HG03159 (cell line): ENCODE results near the gene ITGA1.
"Not testable (repeated sequence)": the region's sequence is repeated elsewhere in the genome, so short reads cannot be mapped to it uniquely, and the experiment has no call there.

Experiments
- ATAC-seq: cut with Tn5 transposase; IDR thresholded peaks from one replicate; pipeline ENCODE4 v1.9.1; 2021; ENCODE audit warnings: mild to moderate bottlenecking, moderate library complexity; ENCODE audit not compliant: unreplicated experiment

ITGA1 gene

DNA sequence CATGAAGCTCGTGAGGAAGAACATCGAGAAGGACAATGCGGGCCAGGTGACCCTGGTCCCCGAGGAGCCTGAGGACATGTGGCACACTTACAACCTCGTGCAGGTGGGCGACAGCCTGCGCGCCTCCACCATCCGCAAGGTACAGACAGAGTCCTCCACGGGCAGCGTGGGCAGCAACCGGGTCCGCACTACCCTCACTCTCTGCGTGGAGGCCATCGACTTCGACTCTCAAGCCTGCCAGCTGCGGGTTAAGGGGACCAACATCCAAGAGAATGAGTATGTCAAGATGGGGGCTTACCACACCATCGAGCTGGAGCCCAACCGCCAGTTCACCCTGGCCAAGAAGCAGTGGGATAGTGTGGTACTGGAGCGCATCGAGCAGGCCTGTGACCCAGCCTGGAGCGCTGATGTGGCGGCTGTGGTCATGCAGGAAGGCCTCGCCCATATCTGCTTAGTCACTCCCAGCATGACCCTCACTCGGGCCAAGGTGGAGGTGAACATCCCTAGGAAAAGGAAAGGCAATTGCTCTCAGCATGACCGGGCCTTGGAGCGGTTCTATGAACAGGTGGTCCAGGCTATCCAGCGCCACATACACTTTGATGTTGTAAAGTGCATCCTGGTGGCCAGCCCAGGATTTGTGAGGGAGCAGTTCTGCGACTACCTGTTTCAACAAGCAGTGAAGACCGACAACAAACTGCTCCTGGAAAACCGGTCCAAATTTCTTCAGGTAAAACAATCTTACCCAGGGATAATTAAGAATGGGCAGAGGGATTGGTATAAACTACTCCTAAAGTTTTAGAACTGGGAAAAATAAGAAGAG is 12.9 kb downstream of the ITGA1 start:
- ATAC-seq: peak; percentile 35

GRCh38 chr5:52801329-52801728 is 13.6 kb downstream of the ITGA1 start:
- ATAC-seq: no peak

GRCh38 chr5:52802272-52802973 is 14.7 kb downstream of the ITGA1 start:
- no peak for ATAC-seq

DNA sequence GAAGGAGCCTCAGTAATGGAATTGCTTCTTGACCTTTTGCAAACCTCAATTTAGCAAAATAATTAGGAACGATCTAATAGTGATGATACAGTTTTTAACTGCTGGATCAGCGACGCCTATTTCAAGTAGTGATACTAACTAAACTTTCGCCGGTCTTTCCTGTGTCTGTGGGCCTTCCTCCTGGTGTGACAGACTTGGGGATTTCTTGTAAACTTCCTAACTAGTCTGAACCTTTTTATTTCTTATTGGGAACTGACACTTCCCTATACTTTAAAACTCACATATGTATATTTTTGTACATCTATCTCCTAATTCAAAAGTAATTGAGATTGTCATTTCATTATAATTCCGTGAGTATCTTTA is 15.2 kb downstream of the ITGA1 start:
- no peak for ATAC-seq

GRCh38 chr5:52804387-52804791 is 16.7 kb downstream of the ITGA1 start:
- ATAC-seq: no peak

- ATAC-seq: no peak
These were observed 17.3 kb downstream of the ITGA1 start for GRCh38 chr5:52804981-52805380.

GRCh38 chr5:52805615-52806014 is 17.9 kb downstream of the ITGA1 start:
- ATAC-seq: no peak

DNA sequence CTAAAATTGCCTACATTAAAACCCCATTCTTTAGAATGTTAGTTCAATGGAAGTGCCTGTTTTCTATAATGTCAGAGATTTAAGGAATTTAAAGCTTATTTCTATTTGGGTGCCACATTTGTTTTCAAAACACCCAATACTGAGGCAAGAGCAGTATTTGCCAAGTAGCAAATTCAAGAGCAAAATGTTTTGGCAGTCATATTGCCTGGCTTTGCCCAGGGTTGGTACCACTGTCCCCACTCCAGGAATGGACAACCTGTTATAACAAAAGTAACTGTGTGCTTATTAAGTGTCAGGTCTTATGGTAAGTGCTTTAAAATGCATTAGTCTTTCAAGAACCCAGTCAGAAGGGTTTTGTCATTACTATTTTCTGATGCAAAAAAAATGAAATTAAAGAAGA is 19.3 kb downstream of the ITGA1 start:
- no peak for ATAC-seq

DNA sequence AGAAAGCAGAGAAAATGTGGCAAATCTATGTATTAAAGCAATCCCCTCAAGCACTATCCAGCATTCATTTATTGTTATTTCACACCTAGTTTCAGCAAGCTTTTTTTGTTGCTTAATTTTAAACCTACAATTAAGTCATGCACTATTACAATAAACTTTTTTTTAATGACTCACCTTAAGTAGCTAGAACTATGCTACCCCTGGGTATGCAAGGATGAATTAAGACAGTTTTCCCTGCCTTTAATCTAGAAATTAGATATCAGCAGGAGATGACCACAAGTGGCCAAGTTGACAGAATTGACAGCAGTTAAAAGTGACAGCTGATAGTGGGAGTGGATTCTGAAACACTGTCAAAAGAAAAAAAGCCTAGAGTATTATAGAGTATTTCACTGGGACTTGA is 20.0 kb downstream of the ITGA1 start:
- ATAC-seq: no peak

GRCh38 chr5:52808316-52808901 is 20.7 kb downstream of the ITGA1 start:
- no peak for ATAC-seq

- no peak for ATAC-seq
These were observed 22.2 kb downstream of the ITGA1 start for GRCh38 chr5:52809884-52810283.

GRCh38 chr5:52810426-52810825 is 22.7 kb downstream of the ITGA1 start:
- ATAC-seq: no peak

DNA sequence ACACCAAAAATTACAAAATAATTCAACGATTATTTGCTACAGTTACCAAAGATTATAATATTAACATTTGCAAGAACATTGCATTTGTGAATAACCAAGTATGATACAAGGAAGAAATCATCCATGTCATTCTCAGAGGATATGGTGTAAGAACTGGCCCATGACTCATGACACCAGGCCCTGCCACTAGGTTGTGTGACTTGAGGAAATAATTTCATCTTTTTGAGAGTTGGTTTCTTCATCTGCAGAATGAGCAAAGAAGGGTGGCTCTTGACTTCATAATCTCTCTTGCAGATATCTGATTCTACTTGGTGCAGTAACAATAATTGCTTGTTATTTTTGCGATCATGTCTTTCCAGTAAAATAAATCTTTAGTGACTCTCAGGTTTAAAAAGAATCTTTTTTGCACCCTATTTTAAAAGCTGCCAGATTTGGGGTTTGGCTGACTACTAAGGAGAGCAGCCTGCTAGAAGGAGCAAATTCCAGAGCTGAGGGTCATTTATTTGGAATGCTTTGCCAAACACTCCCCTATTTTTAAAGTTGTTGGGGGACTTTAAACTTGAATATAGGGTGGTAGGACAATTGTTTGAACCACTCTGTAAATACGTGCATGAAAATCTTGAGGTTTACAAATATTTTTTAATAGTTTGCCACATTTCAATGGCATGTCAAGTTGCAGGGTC is 23.5 kb downstream of the ITGA1 start:
- no peak for ATAC-seq

- no peak for ATAC-seq
These were observed 26.8 kb downstream of the ITGA1 start for GRCh38 chr5:52814352-52815148.

- ATAC-seq: no peak
These were observed 30.1 kb downstream of the ITGA1 start for GRCh38 chr5:52817818-52818217.

DNA sequence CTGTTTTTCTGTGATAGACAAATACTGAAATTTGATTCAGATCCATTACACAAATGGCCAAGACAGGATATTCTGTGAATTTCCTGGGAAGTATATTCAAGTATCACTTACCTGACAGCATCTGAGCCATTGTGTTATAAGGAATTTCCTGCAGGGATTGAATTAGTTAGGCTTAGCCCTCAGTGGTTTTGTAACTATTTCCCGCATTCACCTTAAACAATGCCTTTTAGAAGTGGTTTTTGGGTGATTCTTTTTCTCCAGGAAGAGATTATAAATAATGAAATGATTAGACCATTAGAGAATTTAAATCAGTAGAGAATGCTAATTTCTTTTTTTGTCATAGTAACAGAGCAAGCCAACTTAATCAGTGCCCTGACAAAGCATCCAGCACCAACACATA is 30.6 kb downstream of the ITGA1 start:
- no peak for ATAC-seq

- not testable (repeated sequence) for ATAC-seq
These were observed 31.1 kb downstream of the ITGA1 start for GRCh38 chr5:52818807-52819206.

- ATAC-seq: no peak
These were observed 34.2 kb downstream of the ITGA1 start for GRCh38 chr5:52821901-52822300.

DNA sequence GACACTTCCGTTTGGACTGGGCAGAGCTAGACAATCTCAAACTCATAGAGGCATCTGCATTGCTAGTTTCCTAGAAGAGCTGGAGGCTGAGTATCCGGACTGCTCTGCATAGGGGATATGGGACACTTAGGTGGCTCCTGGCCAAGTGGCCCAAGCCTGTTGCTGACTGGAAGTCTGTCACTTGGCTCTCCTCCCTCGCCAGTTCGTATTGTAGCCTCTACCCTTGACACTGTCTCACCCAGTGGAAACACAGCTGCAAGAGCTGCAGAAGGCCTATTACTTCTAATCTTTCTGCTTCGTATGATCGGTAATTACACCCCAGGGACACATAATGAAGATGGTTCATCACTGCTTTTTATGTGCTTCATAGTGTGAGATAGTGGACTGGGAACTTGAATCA is 34.7 kb downstream of the ITGA1 start:
- no peak for ATAC-seq

DNA sequence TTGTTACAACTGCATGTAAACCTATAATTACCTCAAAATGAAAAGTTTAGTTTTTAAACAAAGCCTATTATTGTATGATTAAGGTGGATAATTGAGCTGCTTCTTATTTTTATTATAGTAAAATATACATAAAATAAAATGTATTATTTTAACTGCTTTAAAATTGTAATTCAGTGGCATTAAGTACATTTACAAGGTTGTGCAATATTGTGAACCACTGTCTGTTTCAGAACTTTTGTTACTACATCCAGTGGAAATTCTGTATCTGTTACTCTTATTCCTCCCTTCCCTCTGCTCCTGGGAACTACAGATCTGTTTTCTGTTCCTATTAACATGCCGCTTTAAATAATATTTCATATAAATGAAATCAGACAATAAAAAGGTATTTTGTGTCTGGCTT is 37.1 kb downstream of the ITGA1 start:
- ATAC-seq: no peak

- peak; percentile 83 for ATAC-seq
These were observed 38.1 kb downstream of the ITGA1 start for GRCh38 chr5:52825826-52826225.
